Anterior cingulate cortex (tissue), 58 donors: ENCODE results near the gene RORB.

Experiments used
- DNase-seq, 58 donors: peaks; one replicate each; lab custom pipeline; 2025; lab: John Stamatoyannopoulos, UW

The RORB gene

DNA sequence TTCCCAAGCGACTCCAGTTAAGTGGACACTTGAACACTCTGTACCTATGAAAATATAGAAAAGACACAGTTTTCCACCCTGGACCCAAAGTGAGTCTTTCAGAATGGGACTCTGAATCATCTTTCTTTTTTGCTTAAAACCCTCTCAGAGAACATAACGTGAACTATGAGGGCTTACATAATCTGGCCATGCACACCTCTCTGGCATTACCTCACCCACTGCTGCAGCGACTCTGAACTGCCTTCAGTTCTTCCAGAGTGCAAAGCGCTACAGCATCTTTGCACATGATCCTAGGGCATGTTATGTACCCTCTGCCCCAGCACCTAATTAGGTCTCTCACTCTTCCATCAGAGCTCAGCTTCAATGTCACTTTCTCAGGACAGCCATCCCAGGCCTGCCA lies 186.2 kb downstream of the RORB start:
- peak in 3 of 58 donors; percentile 4 to 81 (median 4) for DNase-seq

- no peak for DNase-seq
These were observed 193.9 kb downstream of the RORB start for GRCh38 chr9:74691058-74691457.

DNA sequence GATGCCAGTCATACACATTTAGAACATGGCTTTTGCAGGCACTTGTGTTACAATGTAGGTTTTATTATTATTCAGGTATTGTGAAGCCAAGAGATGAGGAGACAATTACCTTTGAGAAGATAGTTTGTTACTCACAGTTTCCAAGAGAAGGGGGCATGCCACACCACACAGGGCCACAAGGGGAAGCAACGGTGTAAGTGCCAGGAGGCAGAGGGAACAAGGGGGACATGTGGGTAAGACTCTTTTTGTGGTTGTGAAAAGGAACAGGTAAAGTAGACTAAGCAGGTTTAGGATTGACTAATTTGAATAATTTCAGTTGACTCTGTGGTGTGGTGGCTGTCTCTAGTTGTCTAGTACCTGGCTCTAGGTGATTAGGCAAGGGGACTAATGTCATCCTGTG lies 199.4 kb downstream of the RORB start:
- DNase-seq: no peak

DNA sequence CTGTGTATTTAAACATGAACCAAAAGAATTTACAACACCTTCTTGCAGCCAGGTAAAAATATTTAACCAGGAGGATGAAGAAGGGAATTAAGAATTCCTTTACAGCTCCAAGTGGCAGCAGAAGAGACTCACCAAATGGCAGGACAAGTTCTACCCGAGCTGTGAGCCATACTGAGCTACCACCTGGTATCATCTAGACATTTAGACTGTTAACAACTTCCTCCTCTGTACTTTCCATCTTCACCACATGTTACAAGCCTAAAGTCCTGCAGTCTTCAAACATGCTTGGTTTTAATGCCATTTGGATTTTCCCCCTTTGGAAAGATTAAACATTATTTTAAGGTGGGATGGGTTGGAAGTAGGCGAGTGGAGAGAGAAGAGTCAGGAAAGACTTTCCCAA lies 200.4 kb downstream of the RORB start:
- DNase-seq: no peak

- DNase-seq: no peak
These were observed 214.2 kb downstream of the RORB start for GRCh38 chr9:74711341-74711740.

- no peak for DNase-seq
These were observed 221.6 kb downstream of the RORB start for GRCh38 chr9:74718709-74719108.

DNA sequence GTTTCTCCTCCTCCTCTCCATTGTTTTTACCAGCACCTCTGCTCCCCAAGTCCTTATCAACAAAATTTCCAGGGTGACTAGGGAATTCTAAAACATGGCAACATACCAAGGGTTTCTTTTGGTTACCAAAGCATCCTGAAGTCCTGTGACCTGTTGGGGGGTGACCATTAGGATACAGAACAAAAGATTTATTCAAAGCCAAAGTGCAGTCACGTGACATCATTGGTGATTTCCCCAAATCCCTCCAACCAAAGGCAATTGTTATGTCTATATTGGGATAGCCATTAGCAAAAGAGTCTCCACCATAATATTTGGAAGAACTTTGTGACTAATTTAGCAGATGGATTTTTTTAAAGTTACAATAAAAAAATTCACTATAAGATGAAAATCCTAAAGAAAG lies 222.2 kb downstream of the RORB start:
- no peak for DNase-seq

DNA sequence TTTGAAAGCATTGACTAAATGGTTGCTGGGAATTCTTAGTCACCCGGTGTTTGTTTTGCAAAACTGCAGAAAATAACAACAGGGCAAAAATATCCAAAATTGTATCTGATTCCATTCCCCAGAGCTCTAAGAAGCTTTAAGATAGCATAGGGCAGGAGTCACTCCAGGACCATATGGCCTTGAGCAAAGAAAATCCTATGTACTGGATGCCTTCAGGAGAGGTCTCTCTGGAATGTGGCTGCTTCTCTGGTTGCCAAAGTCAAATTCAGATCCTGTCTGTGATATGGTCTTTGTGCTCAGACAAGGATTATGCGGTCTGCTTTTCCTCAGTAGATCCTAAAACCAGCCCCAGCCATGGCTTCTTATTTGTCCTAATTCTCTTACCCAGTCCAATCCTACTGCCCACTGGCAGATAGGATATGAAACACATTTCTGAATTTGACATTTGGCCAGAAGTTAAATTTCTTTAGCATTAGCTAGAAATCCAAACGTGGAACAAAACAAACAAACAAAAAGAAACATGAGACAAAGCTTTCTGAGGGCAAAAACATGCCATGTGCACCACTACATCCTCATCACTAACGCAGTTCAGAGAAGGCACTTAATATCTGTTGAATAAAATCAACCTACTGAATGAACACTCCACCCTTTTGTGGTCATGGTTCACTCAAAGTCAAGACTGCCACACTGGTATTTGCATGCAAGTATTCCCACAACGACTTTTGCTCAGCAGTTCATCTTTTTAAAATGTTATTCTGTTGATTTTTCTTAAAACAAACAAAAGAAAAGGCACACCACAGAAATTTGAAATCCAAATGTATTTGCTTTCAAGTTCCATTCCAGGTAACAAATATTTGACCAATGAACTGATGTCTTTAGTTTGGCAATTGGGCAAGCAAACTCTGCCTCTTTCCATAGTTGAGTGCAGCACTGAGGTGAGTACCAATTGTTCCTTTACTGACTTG lies 224.8 kb downstream of the RORB start:
- DNase-seq: no peak

- no peak for DNase-seq
These were observed 227.2 kb downstream of the RORB start for GRCh38 chr9:74724317-74724716.

- DNase-seq: no peak
These were observed 229.4 kb downstream of the RORB start for GRCh38 chr9:74726581-74726980.

- DNase-seq: peak in 8 of 58 donors; percentile 13 to 53 (median 30)
These were observed 231.0 kb downstream of the RORB start for GRCh38 chr9:74728176-74728575.

GRCh38 chr9:74729136-74729695 lies 232.1 kb downstream of the RORB start:
- DNase-seq: peak in 1 of 58 donors; percentile 4

DNA sequence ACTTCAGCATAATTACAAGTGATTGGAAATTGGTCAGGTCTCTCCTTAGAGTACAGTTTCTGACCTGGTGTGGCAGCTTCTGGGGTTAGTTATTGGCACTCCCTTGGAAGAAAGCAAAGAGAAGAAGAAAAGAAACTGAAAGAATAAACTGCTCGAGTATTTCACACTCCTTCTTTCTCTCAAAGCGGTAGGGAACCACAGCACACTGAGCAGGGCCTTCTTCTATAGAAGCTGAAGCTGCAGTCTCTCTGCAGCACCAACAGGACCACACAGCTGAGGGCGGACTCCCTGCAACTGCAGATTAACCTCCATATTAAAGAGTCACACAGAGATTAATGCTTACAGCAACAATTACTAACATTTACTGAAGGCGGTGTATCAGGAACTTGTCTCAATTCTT lies 238.6 kb downstream of the RORB start:
- DNase-seq: no peak

- no peak for DNase-seq
These were observed 239.5 kb downstream of the RORB start for GRCh38 chr9:74736646-74737045.

GRCh38 chr9:74742191-74742790 lies 245.2 kb downstream of the RORB start:
- DNase-seq: no peak
